ENCODE results near the gene ZNF500.

Gene ZNF500

GRCh38 chr16:4736546-4736945, 30.4 kb downstream of the ZNF500 start:
- CTCF ChIA-PET: no interaction called here
- TF ChIP-seq ZBTB48 (tag by site-specific recombination; IDR thresholded peaks at IDR 0.05) (no peak), SETDB1 (IDR thresholded peaks at IDR 0.05; ENCODE audit: insufficient read length, low read length) (no peak), ZNF121 (tag by site-specific recombination; IDR thresholded peaks at IDR 0.05) (no peak), ZSCAN5A (tag by site-specific recombination; IDR thresholded peaks at IDR 0.05) (no peak), PATZ1 (tag by site-specific recombination; IDR thresholded peaks at IDR 0.05) (no peak), ZNF169 (tag by site-specific recombination; IDR thresholded peaks at IDR 0.05) (no peak), ZFP37 (tag by site-specific recombination; IDR thresholded peaks at IDR 0.05) (no peak), ZNF23 (tag by site-specific recombination; IDR thresholded peaks at IDR 0.05; ENCODE audit: borderline replicate concordance) (no peak), ZNF670 (tag by site-specific recombination; IDR thresholded peaks at IDR 0.05; ENCODE audit: low read depth) (no peak), ZNF548 (tag by site-specific recombination; IDR thresholded peaks at IDR 0.05) (no peak), ZNF777 (tag by site-specific recombination; IDR thresholded peaks at IDR 0.05; ENCODE audit: borderline replicate concordance) (no peak)
- POLR2A ChIA-PET: interaction anchor here (0.7 kb wide), 1 partner anchor 32 kb away, joined by 3 read pairs; no protein-coding TSS in a partner anchor

GRCh38 chr16:4734730-4735535, 32.0 kb downstream of the ZNF500 start:
- H3K4me1 ChIP-seq (ENCODE audit: control insufficient read depth, insufficient read depth, low read length): no peaks in the 10 kb centered on the region
- ChIA-PET POLR2A (interaction anchor here (0.6 to 3.0 kb wide), 28 partner anchors 10 to 258 kb away, joined by 3 to 43 read pairs (median 4); partner anchors contain the start of genes GLYR1, MGRN1, NUDT16L1 and ROGDI), CTCF (interaction anchor here (0.7 to 1.7 kb wide), 2 partner anchors 62 to 221 kb away, joined by 3 to 10 read pairs; no protein-coding TSS in a partner anchor)
- H3K36me3 ChIP-seq (ENCODE audit: control insufficient read depth in 2 of 2, insufficient read depth in 1 of 2, low read length in 2 of 2): peaks cover 0 to 19% of the 10 kb centered on the region in 2 experiments; a peak in 2 of 3 replicates
- H3K9me3 ChIP-seq (ENCODE audit: control insufficient read depth, insufficient read depth, low read depth, low read length): no peaks in the 10 kb centered on the region
- peak overlapping the region; percentile 94 for H3K4me3 ChIP-seq (ENCODE audit: low read depth, low read length)
- peak overlapping the region; percentile 91; the same call in 1 of the 2 replicates for H3K27ac ChIP-seq (ENCODE audit: extremely low read depth, low read depth, low read length)
- TF ChIP-seq SP7 (tag by site-specific recombination; IDR thresholded peaks at IDR 0.05): no peak
- TF ChIP-seq KLF7 (tag by site-specific recombination; IDR thresholded peaks at IDR 0.05; ENCODE audit: borderline replicate concordance): no peak
- TF ChIP-seq PBX3 (CRISPR knock-in tag; IDR thresholded peaks at IDR 0.05): no peak
- TF ChIP-seq PRDM1 (tag by site-specific recombination; IDR thresholded peaks at IDR 0.05): no peak
- peak; percentile 62; the same call in 1 of the 2 replicates for TF ChIP-seq ZBTB17 (tag by site-specific recombination; IDR thresholded peaks at IDR 0.05)
- 0 out of 2 replicates have a peak, but pooled peaks have one; percentile 15 for TF ChIP-seq KLF16 (tag by site-specific recombination; IDR thresholded peaks at IDR 0.05)
- no peak for TF ChIP-seq PATZ1 (tag by site-specific recombination; IDR thresholded peaks at IDR 0.05)
- TF ChIP-seq PRDM4 (tag by site-specific recombination; IDR thresholded peaks at IDR 0.05): 0 out of 2 replicates have a peak, but pooled peaks have one; percentile 7
- no peak for TF ChIP-seq REPIN1 (tag by site-specific recombination; IDR thresholded peaks at IDR 0.05; ENCODE audit: low read depth)
- TF ChIP-seq ZNF223 (tag by site-specific recombination; IDR thresholded peaks at IDR 0.05): no peak

More at GRCh38 chr16:4736546-4736945, 30.4 kb downstream of the ZNF500 start:
- Histone ChIP-seq H3K4me3 (ENCODE audit: low read depth, low read length) (no peak overlapping the region), H3K27ac (ENCODE audit: extremely low read depth, low read depth, low read length) (no peak overlapping the region), H3K9me3 (ENCODE audit: control insufficient read depth, insufficient read depth, low read depth, low read length) (no peaks in the 10 kb centered on the region), H3K4me1 (ENCODE audit: control insufficient read depth, insufficient read depth, low read length) (no peaks in the 10 kb centered on the region), H3K36me3 (ENCODE audit: control insufficient read depth in 2 of 2, insufficient read depth in 1 of 2, low read length in 2 of 2) (peaks cover 0 to 7% of the 10 kb centered on the region in 2 experiments; a peak in 2 of 3 replicates)

Measured in HEK293 (cell line).